ENCODE data around the gene ZC3HAV1L. TPM values are rescaled to one million over a fixed set of nuclear protein-coding genes. Genes with fewer than 3 reads are reported as not detected.
A peak's percentile ranks its signal among the peaks of the same experiment; 100 is the strongest.

Gene ZC3HAV1L
- total and polyA plus RNA-seq, 10 of the 15 experiments (the other 5 are each of a cell fraction or from before 2014, with no cell fraction given) = 0.09 to 16.3 (median 4.9) TPM

- FAIRE-seq = no peak
- BruUV-seq (replicated peaks) = no TSS peak
- no peaks in the 10 kb centered on the region for H3K4me1 ChIP-seq (ENCODE audit: control insufficient read depth, insufficient read depth, low read length)
- H3K9me3 ChIP-seq (replicated peaks; ENCODE audit: control insufficient read depth, insufficient read depth, low read length) = no peaks in the 10 kb centered on the region
- intact Hi-C loops (cut with micrococcal nuclease; ENCODE audit: unreplicated experiment) = no loop called here
- ChIA-PET POLR2A (no interaction called here), CTCF (interaction anchor here (1.0 to 1.5 kb wide), 3 partner anchors 44 to 93 kb away, joined by 3 to 10 read pairs (median 5); no protein-coding TSS in a partner anchor), RAD21 (ENCODE audit: unreplicated experiment) (interaction anchor here (1.4 kb wide), 1 partner anchor 92 kb away, joined by 3 read pairs; no protein-coding TSS in a partner anchor), SMC1A (ENCODE audit: uncharacterized antibody, unreplicated experiment) (interaction anchor here (2.2 kb wide), 1 partner anchor 93 kb away, joined by 8 read pairs; no protein-coding TSS in a partner anchor)
- H3K27me3 ChIP-seq (replicated peaks in 1 of 2; ENCODE audit: control insufficient read depth in 2 of 2, insufficient read depth in 2 of 2, low read length in 1 of 2) = peaks cover 8% of the 10 kb centered on the region in 2 experiments
- no peak overlapping the region for H3K9ac ChIP-seq (ENCODE audit: control insufficient read depth, insufficient read depth, low read length)
- H3K27ac ChIP-seq (ENCODE audit: control insufficient read depth, insufficient read depth) = no peak overlapping the region
- H4K20me1 ChIP-seq (ENCODE audit: control insufficient read depth, insufficient read depth) = no peaks in the 10 kb centered on the region
- DNase-seq (ENCODE audit: low read depth, low spot score) = no peak
- H2AFZ ChIP-seq (ENCODE audit: control insufficient read depth, low read depth, low read length) = no peak overlapping the region
- H3K79me2 ChIP-seq (ENCODE audit: control insufficient read depth, insufficient read depth, low read length) = no peaks in the 10 kb centered on the region
- ATAC-seq = peak; percentile 79
- H3K4me3 ChIP-seq = no peak overlapping the region
- no peak overlapping the region for H3K4me2 ChIP-seq (ENCODE audit: control insufficient read depth, insufficient read depth)
- H3K36me3 ChIP-seq (ENCODE audit: control insufficient read depth in 2 of 2, insufficient read depth in 2 of 2, low read length in 1 of 2) = no peaks in the 10 kb centered on the region
- no peak for TF ChIP-seq NR2F1 (conservative IDR thresholded peaks at IDR 0.05)
- no peak for TF ChIP-seq FOS (IDR thresholded peaks at IDR 0.05; ENCODE audit: borderline replicate concordance, extremely low read depth, insufficient read length)
- TF ChIP-seq HDAC2 (IDR thresholded peaks at IDR 0.05) = no peak
- no peak for TF ChIP-seq BMI1 (IDR thresholded peaks at IDR 0.05; ENCODE audit: borderline replicate concordance)
- no peak for TF ChIP-seq KAT2A (conservative IDR thresholded peaks at IDR 0.05; ENCODE audit: control insufficient read depth, low read depth, low read length)
- no peak for TF ChIP-seq ZNF384 (IDR thresholded peaks at IDR 0.05; ENCODE audit: borderline replicate concordance, low read depth, low read length)
- TF ChIP-seq USF1 (IDR thresholded peaks at IDR 0.05; ENCODE audit: borderline replicate concordance, extremely low read length, insufficient read depth, low read depth, low read length) = no peak
- no peak for TF ChIP-seq MTA3 (IDR thresholded peaks at IDR 0.05; ENCODE audit: borderline replicate concordance, low read length)
- peak in 1 of 3 experiments; percentile 35; a peak in 1 of 6 replicates for TF ChIP-seq CTCF (IDR thresholded peaks at IDR 0.05 in 2 of 3, conservative IDR thresholded peaks at IDR 0.05 in 1 of 3; ENCODE audit: control insufficient read depth in 2 of 3, extremely low read depth in 1 of 3, insufficient read depth in 1 of 3, low read depth in 3 of 3, low read length in 3 of 3)
- in situ Hi-C loops (cut with MboI) = no loop called here
- 72% methylated on average over 6 of the region's 6 CpGs for WGBS (ENCODE audit: insufficient coverage, insufficient replicate concordance, low lambda C conversion rate, missing lambda C conversion rate)
These were observed 56.4 kb downstream of the ZC3HAV1L start for GRCh38 chr7:138979226-138979979.
